CD4-positive, alpha-beta T cell treated with Interleukin-4 for 1 hour (primary cell): Measurements from ENCODE around the gene DDN.
A peak's percentile ranks its signal among the peaks of the same experiment; 100 is the strongest.

Experiments
- DNase-seq, 2 donors: peaks; one replicate each; pipeline ENCODE4 v3.0.0-alpha.2; 2020 to 2022

DDN gene

GRCh38 chr12:49010092-49010668 lies 11.0 kb upstream of the DDN start:
- no peak for DNase-seq

GRCh38 chr12:49008943-49009342 lies 9.8 kb upstream of the DDN start:
- no peak for DNase-seq

- no peak for DNase-seq
Measured at GRCh38 chr12:49000346-49000745, 1.2 kb upstream of the DDN start.

GRCh38 chr12:48998497-48999353 lies 450 bp downstream of the DDN start:
- peak in 1 of 2 donors; percentile 25 for DNase-seq

- DNase-seq, result peak; percentile 37 to 56
Measured at GRCh38 chr12:48997719-48998496, 1.3 kb downstream of the DDN start.

- peak; percentile 69 to 75 for DNase-seq
Measured at GRCh38 chr12:48996794-48997718, 2.1 kb downstream of the DDN start.

GRCh38 chr12:48995086-48995879 lies 3.9 kb downstream of the DDN start:
- peak; percentile 53 to 54 for DNase-seq

- DNase-seq, result no peak
Measured at GRCh38 chr12:48994224-48995085, 4.7 kb downstream of the DDN start.

- no peak for DNase-seq
Measured at GRCh38 chr12:48993787-48994186, 5.4 kb downstream of the DDN start.

- no peak for DNase-seq
Measured at GRCh38 chr12:48991247-48992050, 7.7 kb downstream of the DDN start.

GRCh38 chr12:48990552-48990951 lies 8.6 kb downstream of the DDN start:
- DNase-seq, result no peak

GRCh38 chr12:48988030-48988649 lies 11.0 kb downstream of the DDN start:
- peak; percentile 66 to 75 for DNase-seq

- DNase-seq, result no peak
Measured at GRCh38 chr12:48986720-48987291, 12.4 kb downstream of the DDN start.

GRCh38 chr12:48985901-48986300 lies 13.3 kb downstream of the DDN start:
- DNase-seq, result no peak

GRCh38 chr12:48985475-48985897 lies 13.7 kb downstream of the DDN start:
- no peak for DNase-seq

GRCh38 chr12:48982397-48983080 lies 16.6 kb downstream of the DDN start:
- no peak for DNase-seq

- no peak for DNase-seq
Measured at GRCh38 chr12:48981757-48982157, 17.4 kb downstream of the DDN start.
